ENCODE data around the gene HIPK2. TPM values are rescaled to one million over a fixed set of nuclear protein-coding genes. Genes with fewer than 3 reads are reported as not detected.

HIPK2 gene
- total RNA-seq, 1 experiment from 2014 or later = 19.4 TPM

DNA sequence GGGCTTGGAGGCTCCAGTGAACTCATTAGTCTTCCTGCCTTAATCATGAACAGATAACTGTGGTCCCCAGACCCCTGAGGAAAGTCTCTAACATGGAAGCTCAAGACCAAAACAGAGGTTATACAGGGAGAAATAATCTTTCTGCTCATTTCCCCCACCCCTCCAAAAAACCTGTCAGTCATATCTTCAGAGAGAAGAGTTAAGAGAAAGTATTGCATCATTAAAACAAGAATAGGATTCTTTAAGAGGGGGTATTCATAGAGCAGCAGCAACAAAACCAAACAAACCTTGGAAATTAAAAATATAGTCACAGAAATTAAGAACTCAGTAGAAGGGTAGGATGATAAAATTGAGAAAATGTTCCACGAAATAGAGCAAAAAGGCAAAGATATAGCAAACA lies 246.7 kb downstream of the HIPK2 start:
- DNase-seq (ENCODE audit: low read depth) = no peak
- in situ Hi-C loops (cut with HindIII; ENCODE audit: low pct_unique_long_range_greater_than_20kb, low sequenced_read_pairs) = no loop called here

DNA sequence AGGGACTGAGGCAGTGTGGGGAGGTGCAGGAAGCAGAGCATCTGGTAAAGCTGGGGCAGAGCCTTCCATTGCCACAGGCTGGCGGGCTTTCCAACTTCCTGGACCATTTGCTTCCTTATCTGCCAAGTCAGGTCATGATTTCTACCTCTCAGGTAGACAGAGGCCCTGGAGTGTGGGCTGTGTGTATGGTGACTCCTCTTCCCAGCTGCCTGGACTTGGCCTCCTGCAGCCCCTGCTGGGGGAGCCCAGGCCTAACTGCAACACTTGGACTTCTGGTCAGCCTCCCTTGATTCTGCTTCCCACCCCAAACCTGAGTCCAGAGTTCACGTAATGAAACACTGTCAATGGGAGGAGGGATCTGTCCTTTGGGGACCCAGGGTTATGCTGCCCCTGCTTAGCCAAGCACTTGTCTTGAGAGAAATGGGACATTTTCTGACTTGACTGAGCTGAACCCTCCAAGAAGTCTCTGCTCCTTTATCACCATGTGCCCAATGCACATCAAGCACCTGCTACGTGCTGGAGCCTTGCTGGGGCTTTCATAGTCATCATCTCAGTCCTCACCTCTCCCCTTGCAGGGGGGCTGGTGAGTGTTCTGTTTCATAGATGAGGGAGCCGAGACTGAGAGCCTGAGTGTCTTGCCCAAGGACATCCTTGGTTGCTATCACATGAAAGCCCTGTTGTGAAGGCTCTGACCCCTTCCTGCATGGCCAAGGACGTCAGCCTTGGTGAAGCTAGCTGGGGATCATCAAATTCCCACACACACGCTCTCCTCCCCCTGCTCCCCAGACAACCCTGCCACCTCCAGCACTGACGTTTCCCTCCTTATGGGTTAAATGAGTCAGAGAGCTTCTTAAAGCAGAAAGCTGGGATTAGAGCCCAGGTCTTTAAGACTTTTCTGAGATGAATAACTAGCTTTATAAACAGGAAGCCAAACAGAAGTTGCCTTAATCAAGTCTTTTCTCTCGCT lies 250.9 kb downstream of the HIPK2 start:
- DNase-seq (ENCODE audit: low read depth) = no peak
- in situ Hi-C loops (cut with HindIII; ENCODE audit: low pct_unique_long_range_greater_than_20kb, low sequenced_read_pairs) = no loop called here

DNA sequence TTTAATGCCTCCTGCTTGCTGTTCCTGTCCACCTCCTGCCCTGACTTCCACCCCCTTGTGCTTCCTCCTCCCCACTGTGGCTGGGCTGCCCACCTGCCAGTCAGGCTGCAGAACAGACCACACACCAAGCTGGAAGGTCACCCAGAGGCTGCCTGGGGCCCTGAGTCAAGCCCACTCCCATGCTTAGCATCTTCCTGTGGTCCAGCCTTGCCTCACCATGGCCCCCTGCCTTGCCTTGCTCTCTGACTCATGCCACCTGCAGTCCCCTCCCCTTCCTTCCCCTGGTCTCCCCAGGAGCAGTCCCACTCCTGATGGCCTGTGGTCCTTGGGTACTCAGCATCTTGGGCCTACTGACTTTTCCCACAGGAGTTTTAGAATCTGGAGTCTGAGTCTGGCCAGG lies 252.0 kb downstream of the HIPK2 start:
- in situ Hi-C loops (cut with HindIII; ENCODE audit: low pct_unique_long_range_greater_than_20kb, low sequenced_read_pairs) = no loop called here
- no peak for DNase-seq (ENCODE audit: low read depth)

DNA sequence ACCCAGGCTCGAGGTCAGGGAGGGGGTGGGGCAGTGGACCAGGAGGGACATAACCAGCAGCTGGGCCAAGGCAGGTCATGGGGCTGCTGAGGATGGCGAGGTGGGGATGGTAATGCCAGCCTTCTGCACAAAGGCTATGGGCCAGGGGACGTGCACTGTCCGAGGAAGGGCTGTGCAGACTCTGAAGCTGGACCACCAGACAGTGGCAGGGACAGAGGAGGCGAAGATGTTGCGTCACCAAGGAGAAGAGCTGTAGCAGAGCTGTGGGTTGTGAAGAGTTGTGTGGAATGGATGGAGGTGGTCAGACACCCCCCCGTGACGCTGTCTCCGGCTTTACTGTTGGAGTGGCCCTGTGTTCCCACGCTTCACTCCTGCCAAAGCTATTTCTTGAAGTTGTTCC lies 252.6 kb downstream of the HIPK2 start:
- in situ Hi-C loops (cut with HindIII; ENCODE audit: low pct_unique_long_range_greater_than_20kb, low sequenced_read_pairs) = no loop called here
- DNase-seq (ENCODE audit: low read depth) = no peak

DNA sequence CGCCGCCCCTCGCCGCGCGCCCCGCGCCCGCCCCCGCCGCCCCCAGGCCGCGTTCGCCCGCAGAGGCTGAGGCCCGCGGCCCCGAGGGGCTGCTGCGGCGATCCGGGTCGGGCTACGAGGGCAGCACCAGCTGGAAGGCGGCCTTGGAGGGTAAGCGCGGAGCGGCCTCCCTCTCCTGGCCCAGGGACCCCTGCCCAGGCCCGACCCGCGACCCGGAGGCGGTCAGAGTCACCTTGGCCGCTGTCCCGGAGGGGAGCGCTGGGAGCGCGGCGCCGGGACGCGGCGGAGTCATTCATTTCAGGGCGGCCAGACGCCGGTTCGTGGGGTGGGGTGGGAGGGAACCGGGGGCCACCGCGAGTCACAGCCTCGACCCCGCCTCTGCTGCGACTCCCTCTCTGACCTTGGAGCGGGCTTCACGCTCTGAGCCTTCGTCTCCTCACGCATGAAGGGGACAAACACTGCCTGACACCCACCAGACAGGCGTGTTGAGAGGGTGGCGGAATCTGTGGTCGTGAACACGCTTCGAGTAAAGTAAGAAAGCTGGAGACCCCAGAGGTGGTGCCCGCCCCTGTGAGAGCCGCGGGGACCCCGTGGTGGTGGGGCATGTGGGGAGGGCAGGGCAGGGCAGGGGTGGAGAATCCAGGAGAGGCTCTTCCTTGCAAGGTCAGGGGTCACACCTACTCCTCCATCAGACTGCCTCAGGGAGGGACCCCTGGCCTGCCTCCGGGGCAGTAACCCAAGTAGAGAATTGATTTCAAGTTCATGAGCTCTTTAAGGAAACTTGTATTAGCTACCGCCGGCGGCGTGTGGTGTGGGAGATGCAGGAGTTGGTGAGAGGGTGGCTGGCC lies 253.6 kb downstream of the HIPK2 start:
- no peak for DNase-seq (ENCODE audit: low read depth)
- in situ Hi-C loops (cut with HindIII; ENCODE audit: low pct_unique_long_range_greater_than_20kb, low sequenced_read_pairs) = no loop called here

DNA sequence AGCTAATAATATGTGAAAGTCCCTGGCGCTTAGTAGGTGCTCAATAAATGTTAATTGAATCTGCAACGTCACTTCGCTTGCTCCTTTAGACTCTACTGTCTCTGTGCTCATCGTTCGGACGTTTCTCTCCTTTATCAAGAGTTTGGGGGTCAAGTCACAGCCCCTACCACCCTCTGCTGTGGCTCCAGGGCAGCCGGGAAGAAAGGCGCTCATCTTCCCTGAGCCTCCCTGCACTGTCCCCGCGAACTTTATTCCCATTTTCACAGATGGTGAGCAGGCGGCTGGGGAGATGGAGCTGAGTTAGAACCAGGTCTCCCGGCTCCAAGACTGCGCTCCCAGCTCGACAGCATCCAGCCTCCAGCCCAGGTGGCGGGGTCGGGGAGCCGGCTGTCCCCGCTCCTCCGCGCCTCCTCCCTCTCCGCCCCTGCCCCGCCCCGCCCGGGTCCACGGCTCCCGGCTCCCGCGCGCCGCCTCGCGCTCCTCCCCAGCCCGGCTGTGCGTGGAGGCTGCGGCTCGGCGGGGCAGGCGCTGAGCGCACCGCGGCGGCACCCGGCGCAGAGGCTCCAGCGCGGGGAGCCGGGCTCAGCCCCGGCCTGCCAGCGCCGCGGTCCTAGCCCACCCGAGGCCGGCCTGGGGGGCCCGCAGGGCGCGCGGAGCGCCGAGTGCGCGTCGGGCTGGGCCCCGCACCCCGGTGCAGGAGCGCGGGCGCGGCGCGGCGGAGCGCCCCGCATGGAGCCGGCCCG lies 254.4 kb downstream of the HIPK2 start, which contains the start of gene CLEC2L:
TSS of gene CLEC2L (plus strand) at position 487 of the 743 bp plus-strand sequence. CDS start at position 730, 243 bp downstream.
- no peak for DNase-seq (ENCODE audit: low read depth)
- in situ Hi-C loops (cut with HindIII; ENCODE audit: low pct_unique_long_range_greater_than_20kb, low sequenced_read_pairs) = no loop called here

DNA sequence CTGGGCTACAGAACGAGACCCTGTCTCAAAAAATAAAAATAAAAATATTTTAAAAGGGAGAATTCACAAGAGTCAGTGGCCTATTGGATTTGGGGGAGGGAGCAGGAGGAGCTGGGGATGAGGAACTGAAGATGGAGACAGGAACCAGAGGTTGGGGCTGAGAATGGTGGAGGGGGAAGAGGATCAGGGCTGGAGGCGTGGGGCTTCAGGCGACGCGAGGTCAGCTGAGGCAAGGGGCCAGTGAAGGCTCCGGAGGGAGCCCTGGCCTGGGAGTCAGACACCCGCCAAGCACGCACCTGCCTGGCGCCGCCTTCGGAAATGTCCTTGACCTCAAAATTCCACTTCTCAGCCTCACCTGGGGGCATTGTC lies 255.0 kb downstream of the HIPK2 start:
- in situ Hi-C loops (cut with HindIII; ENCODE audit: low pct_unique_long_range_greater_than_20kb, low sequenced_read_pairs) = no loop called here
- no peak for DNase-seq (ENCODE audit: low read depth)

DNA sequence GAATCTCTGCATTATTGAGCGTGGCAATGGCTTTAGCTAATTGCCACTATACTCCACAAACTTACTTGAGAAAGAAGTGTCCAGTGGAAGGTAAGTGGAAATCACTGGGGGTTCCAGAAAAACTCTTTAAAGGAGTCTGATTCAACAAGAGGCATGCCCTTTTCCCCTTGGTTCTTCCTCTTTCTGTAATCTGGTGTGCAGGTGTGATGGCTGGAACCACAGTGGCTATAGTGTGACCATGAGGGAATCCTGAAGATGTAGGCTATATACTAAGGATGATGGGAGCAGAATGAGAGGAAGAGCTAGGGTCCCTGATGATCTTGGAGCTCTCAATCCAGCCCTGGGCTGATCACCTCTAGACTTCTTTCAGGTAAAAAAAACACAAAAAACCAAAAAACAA lies 256.4 kb downstream of the HIPK2 start:
- DNase-seq (ENCODE audit: low read depth) = no peak
- in situ Hi-C loops (cut with HindIII; ENCODE audit: low pct_unique_long_range_greater_than_20kb, low sequenced_read_pairs) = no loop called here

DNA sequence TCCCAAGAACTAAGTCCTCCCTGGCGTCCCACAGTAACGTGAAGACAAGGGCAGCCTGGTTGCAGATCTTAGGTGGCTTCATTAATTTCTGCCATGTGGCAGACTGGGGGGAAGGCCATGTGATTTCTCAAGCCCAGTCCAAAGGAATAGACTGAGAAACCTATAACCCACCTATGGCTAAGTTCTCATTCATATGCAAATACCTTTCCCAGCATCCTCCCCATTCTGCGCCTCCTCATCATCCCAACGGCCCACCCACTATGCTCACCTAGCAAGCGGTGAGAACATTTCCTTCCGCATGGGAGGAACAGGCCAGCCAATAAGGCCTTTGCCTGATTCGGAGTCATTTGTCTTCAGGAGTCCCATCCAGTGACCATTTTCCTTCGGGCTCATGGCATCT lies 262.5 kb downstream of the HIPK2 start:
- DNase-seq (ENCODE audit: low read depth) = no peak
- in situ Hi-C loops (cut with HindIII; ENCODE audit: low pct_unique_long_range_greater_than_20kb, low sequenced_read_pairs) = no loop called here

Other genes with a start within 250 kb of the HIPK2 start
- 48.6 and 77.6 TPM in 2 replicates for gene TBXAS1, start 51.3 kb upstream of the HIPK2 start, total RNA-seq (2014; rRNA removed; shearing (Covaris generic); ENCODE audit: low replicate concordance)